Measurements from ENCODE around the gene SYNGR3.

DNA sequence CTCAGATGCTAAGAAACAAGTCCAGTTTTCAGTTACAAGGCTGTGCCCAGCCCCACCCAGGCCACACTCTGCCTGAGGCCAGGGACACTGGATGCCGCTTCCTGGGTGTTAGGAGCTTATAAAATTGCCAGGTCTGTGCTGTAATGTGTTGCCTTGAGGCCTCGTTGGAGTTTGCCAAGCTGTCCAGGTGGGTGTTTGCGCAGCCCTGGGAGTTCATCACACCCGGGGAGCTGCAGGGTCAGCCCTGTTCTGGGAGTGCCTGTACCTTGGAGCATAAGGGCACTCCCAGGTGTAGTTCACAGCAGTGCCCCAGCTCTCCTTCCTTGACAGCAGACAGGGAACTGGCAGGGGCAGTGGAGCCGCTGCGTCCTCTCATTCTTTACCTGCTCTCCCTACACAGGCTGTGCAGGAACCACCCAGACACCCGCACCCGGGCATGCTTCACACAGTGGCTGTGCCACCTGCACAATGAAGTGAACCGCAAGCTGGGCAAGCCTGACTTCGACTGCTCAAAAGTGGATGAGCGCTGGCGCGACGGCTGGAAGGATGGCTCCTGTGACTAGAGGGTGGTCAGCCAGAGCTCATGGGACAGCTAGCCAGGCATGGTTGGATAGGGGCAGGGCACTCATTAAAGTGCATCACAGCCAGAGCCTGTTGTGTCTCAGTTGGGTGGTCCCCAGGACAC lies 4.2 kb upstream of the SYNGR3 start:
- TF ChIP-seq POLR2A (IDR thresholded peaks at IDR 0.05; ENCODE audit: low read depth) (no peak), POLR2AphosphoS5 (IDR thresholded peaks at IDR 0.05) (no peak), EP300 (IDR thresholded peaks at IDR 0.05) (no peak)
- TF ChIP-seq, protein P1, sequence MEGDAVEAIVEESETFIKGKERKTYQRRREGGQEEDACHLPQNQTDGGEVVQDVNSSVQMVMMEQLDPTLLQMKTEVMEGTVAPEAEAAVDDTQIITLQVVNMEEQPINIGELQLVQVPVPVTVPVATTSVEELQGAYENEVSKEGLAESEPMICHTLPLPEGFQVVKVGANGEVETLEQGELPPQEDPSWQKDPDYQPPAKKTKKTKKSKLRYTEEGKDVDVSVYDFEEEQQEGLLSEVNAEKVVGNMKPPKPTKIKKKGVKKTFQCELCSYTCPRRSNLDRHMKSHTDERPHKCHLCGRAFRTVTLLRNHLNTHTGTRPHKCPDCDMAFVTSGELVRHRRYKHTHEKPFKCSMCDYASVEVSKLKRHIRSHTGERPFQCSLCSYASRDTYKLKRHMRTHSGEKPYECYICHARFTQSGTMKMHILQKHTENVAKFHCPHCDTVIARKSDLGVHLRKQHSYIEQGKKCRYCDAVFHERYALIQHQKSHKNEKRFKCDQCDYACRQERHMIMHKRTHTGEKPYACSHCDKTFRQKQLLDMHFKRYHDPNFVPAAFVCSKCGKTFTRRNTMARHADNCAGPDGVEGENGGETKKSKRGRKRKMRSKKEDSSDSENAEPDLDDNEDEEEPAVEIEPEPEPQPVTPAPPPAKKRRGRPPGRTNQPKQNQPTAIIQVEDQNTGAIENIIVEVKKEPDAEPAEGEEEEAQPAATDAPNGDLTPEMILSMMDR (IDR thresholded peaks at IDR 0.05): no peak

Measured in esophagus muscularis mucosa (tissue), 4 donors.